ENCODE measurements around the gene RAB27A. TPM values are rescaled to one million over a fixed set of nuclear protein-coding genes. Genes with fewer than 3 reads are reported as not detected.
"Not testable (repeated sequence)": the region's sequence is repeated elsewhere in the genome, so short reads cannot be mapped to it uniquely, and the experiment has no call there.

RAB27A gene
- total RNA-seq, 1 donor from 2014 or later = 4.6 TPM

GRCh38 chr15:55289011-55289745, 435 bp downstream of the RAB27A start:
- H3K4me3 ChIP-seq (ENCODE audit: low read depth, low read length) = peak overlapping the region; percentile 92
- no peak for DNase-seq (ENCODE audit: low read depth)
- no peak for TF ChIP-seq CTCF (conservative IDR thresholded peaks at IDR 0.05; ENCODE audit: low read depth, low read length)

- TF ChIP-seq CTCF (conservative IDR thresholded peaks at IDR 0.05; ENCODE audit: low read depth, low read length) = no peak
- H3K4me3 ChIP-seq (ENCODE audit: low read depth, low read length) = peak overlapping the region; percentile 92
- no peak for DNase-seq (ENCODE audit: low read depth)
These were observed 1.5 kb downstream of the RAB27A start for GRCh38 chr15:55288006-55288717.

- DNase-seq (ENCODE audit: low read depth); H3K4me3 ChIP-seq (ENCODE audit: low read depth, low read length): not testable (repeated sequence)
These were observed 3.0 kb downstream of the RAB27A start for GRCh38 chr15:55286442-55287189.

- no peak for TF ChIP-seq CTCF (conservative IDR thresholded peaks at IDR 0.05; ENCODE audit: low read depth, low read length)
- DNase-seq (ENCODE audit: low read depth) = no peak
- no peak overlapping the region for H3K4me3 ChIP-seq (ENCODE audit: low read depth, low read length)
These were observed 5.2 kb downstream of the RAB27A start for GRCh38 chr15:55284426-55284825.

- DNase-seq (ENCODE audit: low read depth) = no peak
- H3K4me3 ChIP-seq (ENCODE audit: low read depth, low read length) = no peak overlapping the region
- TF ChIP-seq CTCF (conservative IDR thresholded peaks at IDR 0.05; ENCODE audit: low read depth, low read length) = no peak
These were observed 6.0 kb downstream of the RAB27A start for GRCh38 chr15:55283379-55284147.

- TF ChIP-seq CTCF (conservative IDR thresholded peaks at IDR 0.05; ENCODE audit: low read depth, low read length) = no peak
- no peak for DNase-seq (ENCODE audit: low read depth)
- H3K4me3 ChIP-seq (ENCODE audit: low read depth, low read length) = no peak overlapping the region
These were observed 7.3 kb downstream of the RAB27A start for GRCh38 chr15:55282284-55282833.

All from epithelial cell of proximal tubule (primary cell).